ENCODE results near the gene SYTL3. TPM values are rescaled to one million over a fixed set of nuclear protein-coding genes. Genes with fewer than 3 reads are reported as not detected.

The SYTL3 gene
- polyA plus RNA-seq, 1 donor (not counting 4 experiments of a cell fraction or from before 2014, with no cell fraction given): 1.4 TPM

- no peaks in the 10 kb centered on the region for H3K27me3 ChIP-seq (ENCODE audit: control insufficient read depth, extremely low read depth, insufficient read depth, low read length)
- no peak overlapping the region for H3K4me3 ChIP-seq (ENCODE audit: control insufficient read depth in 2 of 3, extremely low read depth in 1 of 3, insufficient read depth in 2 of 3, low read depth in 1 of 3, low read length in 3 of 3)
- no peak overlapping the region for H3K27ac ChIP-seq (ENCODE audit: control insufficient read depth, insufficient read depth, low read length)
- no peaks in the 10 kb centered on the region for H3K9me3 ChIP-seq (ENCODE audit: control insufficient read depth, low read depth, low read length)
- FAIRE-seq (no peak), DNase-seq (ENCODE audit: low read depth, low spot score) (no peak)
- no peaks in the 10 kb centered on the region for H4K20me1 ChIP-seq (ENCODE audit: control insufficient read depth, extremely low read depth, insufficient read depth, low read length)
- TF ChIP-seq CTCF (optimal IDR thresholded peaks at IDR 0.05 in 1 of 3, IDR thresholded peaks at IDR 0.05 in 1 of 3, conservative IDR thresholded peaks at IDR 0.05 in 1 of 3; ENCODE audit: extremely low read depth in 1 of 3, insufficient read depth in 2 of 3, low read length in 3 of 3): no peak
- no peak for TF ChIP-seq EZH2 (IDR thresholded peaks at IDR 0.05; ENCODE audit: low read length)
- no peak overlapping the region for H3K4me2 ChIP-seq (ENCODE audit: control insufficient read depth, extremely low read depth, insufficient read depth, low read depth, low read length)
- H2AFZ ChIP-seq (ENCODE audit: control insufficient read depth, low read length): no peak overlapping the region
- no peaks in the 10 kb centered on the region for H3K4me1 ChIP-seq (ENCODE audit: control insufficient read depth, extremely low read depth, insufficient read depth, low read length)
- H3K9ac ChIP-seq (ENCODE audit: control insufficient read depth, extremely low read depth, insufficient read depth, low read length): no peak overlapping the region
- H3K79me2 ChIP-seq (ENCODE audit: control insufficient read depth, insufficient read depth, low read length): no peaks in the 10 kb centered on the region
- no peaks in the 10 kb centered on the region for H3K9me1 ChIP-seq (ENCODE audit: control insufficient read depth, extremely low read depth, insufficient read depth, low read length)
- dilution Hi-C loops (cut with MboI; ENCODE audit: extremely low pct_ligation_motif_present, low sequenced_read_pairs): no loop called here
- H3K36me3 ChIP-seq (ENCODE audit: control insufficient read depth in 2 of 2, extremely low read depth in 1 of 2, insufficient read depth in 2 of 2, low read length in 2 of 2): peaks cover 40 to 53% of the 10 kb centered on the region in 2 experiments
These were observed 115.1 kb downstream of the SYTL3 start for GRCh38 chr6:158764926-158765325.

DNA sequence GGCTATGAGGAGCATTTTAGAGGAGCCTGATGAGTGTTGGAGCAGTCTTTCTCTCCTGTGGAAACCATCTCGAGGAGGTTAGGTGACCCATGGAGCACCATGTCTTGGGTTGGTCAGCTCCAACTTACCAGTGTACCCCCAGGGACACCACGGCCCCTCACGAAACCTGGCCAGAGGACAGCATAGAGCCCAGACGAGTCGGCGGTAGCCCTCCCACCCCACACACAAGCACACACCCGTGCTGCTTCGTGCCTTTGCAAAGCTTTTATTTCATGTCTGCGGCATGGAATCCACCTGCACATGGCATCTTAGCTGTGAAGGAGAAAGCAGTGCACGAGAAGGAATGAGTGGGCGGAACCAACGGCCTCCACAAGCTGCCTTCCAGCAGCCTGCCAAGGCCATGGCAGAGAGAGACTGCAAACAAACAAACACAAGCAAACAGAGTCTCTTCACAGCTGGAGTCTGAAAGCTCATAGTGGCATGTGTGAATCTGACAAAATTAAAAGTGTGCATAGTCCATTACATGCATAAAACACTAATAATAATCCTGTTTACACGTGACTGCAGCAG is 115.7 kb downstream of the SYTL3 start:
- no peak overlapping the region for H2AFZ ChIP-seq (ENCODE audit: control insufficient read depth, low read length)
- no peaks in the 10 kb centered on the region for H3K4me1 ChIP-seq (ENCODE audit: control insufficient read depth, extremely low read depth, insufficient read depth, low read length)
- no peaks in the 10 kb centered on the region for H3K9me3 ChIP-seq (ENCODE audit: control insufficient read depth, low read depth, low read length)
- H3K79me2 ChIP-seq (ENCODE audit: control insufficient read depth, insufficient read depth, low read length): no peaks in the 10 kb centered on the region
- dilution Hi-C loops (cut with MboI; ENCODE audit: extremely low pct_ligation_motif_present, low sequenced_read_pairs): no loop called here
- no peak for DNase-seq (ENCODE audit: low read depth, low spot score)
- H3K9ac ChIP-seq (ENCODE audit: control insufficient read depth, extremely low read depth, insufficient read depth, low read length): no peak overlapping the region
- no peaks in the 10 kb centered on the region for H3K27me3 ChIP-seq (ENCODE audit: control insufficient read depth, extremely low read depth, insufficient read depth, low read length)
- FAIRE-seq: no peak
- peaks cover 46 to 58% of the 10 kb centered on the region in 2 experiments for H3K36me3 ChIP-seq (ENCODE audit: control insufficient read depth in 2 of 2, extremely low read depth in 1 of 2, insufficient read depth in 2 of 2, low read length in 2 of 2)
- H3K27ac ChIP-seq (ENCODE audit: control insufficient read depth, insufficient read depth, low read length): no peak overlapping the region
- no peak for TF ChIP-seq CTCF (optimal IDR thresholded peaks at IDR 0.05 in 1 of 3, IDR thresholded peaks at IDR 0.05 in 1 of 3, conservative IDR thresholded peaks at IDR 0.05 in 1 of 3; ENCODE audit: extremely low read depth in 1 of 3, insufficient read depth in 2 of 3, low read length in 3 of 3)
- TF ChIP-seq EZH2 (IDR thresholded peaks at IDR 0.05; ENCODE audit: low read length): no peak
- H3K4me3 ChIP-seq (ENCODE audit: control insufficient read depth in 2 of 3, extremely low read depth in 1 of 3, insufficient read depth in 2 of 3, low read depth in 1 of 3, low read length in 3 of 3): no peak overlapping the region
- no peak overlapping the region for H3K4me2 ChIP-seq (ENCODE audit: control insufficient read depth, extremely low read depth, insufficient read depth, low read depth, low read length)
- no peaks in the 10 kb centered on the region for H4K20me1 ChIP-seq (ENCODE audit: control insufficient read depth, extremely low read depth, insufficient read depth, low read length)
- no peaks in the 10 kb centered on the region for H3K9me1 ChIP-seq (ENCODE audit: control insufficient read depth, extremely low read depth, insufficient read depth, low read length)

Data from keratinocyte (primary cell).